GM23338 (cell line): ENCODE measurements around the gene FGD4. TPM values are rescaled to one million over a fixed set of nuclear protein-coding genes. Genes with fewer than 3 reads are reported as not detected.

ENCODE experiments used
- ATAC-seq: fragments of 200-7000 bp; cut with Tn5 transposase; 3 replicates; pipeline ENCODE4 v1.9.1; 2020
- DNase-seq: peaks from one replicate; pipeline ENCODE4 v3.0.0-alpha.2; 2015; ENCODE audit warnings: low spot score
- H2AFZ ChIP-seq: fragments of 200-600 bp; sonication (generic); 2 replicates; pipeline ENCODE4 v1.8.0; 2016; ENCODE audit warnings: antibody characterized with exemption, mild to moderate bottlenecking, moderate library complexity
- H3F3A ChIP-seq: fragments of 200-600 bp; sonication (generic); replicated peaks from 2 replicates; pipeline ENCODE4 v1.8.0; 2017; ENCODE audit warnings: antibody characterized with exemption, mixed run types, low read depth
- H3K27ac ChIP-seq: fragments of 200-600 bp; sonication (generic); 2 replicates; pipeline ENCODE4 v1.6.1; 2016; ENCODE audit warnings: low read depth
- H3K27me3 ChIP-seq: fragments of 200-600 bp; sonication (generic); 2 replicates; pipeline ENCODE4 v1.8.0; 2016; ENCODE audit warnings: mild to moderate bottlenecking, mixed run types, moderate library complexity; ENCODE audit not compliant: insufficient read depth
- H3K36me3 ChIP-seq: fragments of 200-600 bp; sonication (generic); 2 replicates; pipeline ENCODE4 v1.8.0; 2016; ENCODE audit warnings: mild to moderate bottlenecking; ENCODE audit not compliant: insufficient read depth
- H3K4me1 ChIP-seq: fragments of 200-600 bp; sonication (generic); 2 replicates; pipeline ENCODE4 v1.8.0; 2016; ENCODE audit warnings: mild to moderate bottlenecking, moderate library complexity; ENCODE audit not compliant: insufficient read depth
- H3K4me2 ChIP-seq: fragments of 200-600 bp; sonication (generic); 2 replicates; pipeline ENCODE4 v1.7.1; 2017; ENCODE audit warnings: mixed run types
- H3K4me3 ChIP-seq: fragments of 200-600 bp; sonication (generic); 2 replicates; pipeline ENCODE4 v1.6.1; 2016; ENCODE audit warnings: mixed run types
- H3K79me2 ChIP-seq: fragments of 200-600 bp; sonication (generic); replicated peaks from 2 replicates; pipeline ENCODE4 v1.8.0; 2017; ENCODE audit warnings: mild to moderate bottlenecking; ENCODE audit not compliant: insufficient read depth
- H3K9me2 ChIP-seq: fragments of 200-600 bp; sonication (generic); 2 replicates; pipeline ENCODE4 v1.8.0; 2017; ENCODE audit not compliant: insufficient read depth
- H4K20me1 ChIP-seq: fragments of 200-600 bp; sonication (generic); replicated peaks from 2 replicates; pipeline ENCODE4 v1.8.0; 2017; ENCODE audit warnings: mild to moderate bottlenecking; ENCODE audit not compliant: insufficient read depth
- H3K27ac Mint-ChIP-seq: 2 replicates; pipeline ENCODE4 v1.8.0; 2020; ENCODE audit warnings: inconsistent platforms, mild to moderate bottlenecking, moderate library complexity, mixed read lengths
- H3K27me3 Mint-ChIP-seq: 3 replicates; pipeline ENCODE4 v1.8.0; 2022; ENCODE audit warnings: low read depth, mild to moderate bottlenecking, moderate library complexity, mixed read lengths, inconsistent platforms; ENCODE audit not compliant: insufficient read depth, poor library complexity
- H3K36me3 Mint-ChIP-seq: 3 replicates; pipeline ENCODE4 v1.8.0; 2021; ENCODE audit warnings: low read depth, mild to moderate bottlenecking, inconsistent platforms, moderate library complexity, mixed read lengths
- H3K4me1 Mint-ChIP-seq: 3 replicates; pipeline ENCODE4 v1.8.0; 2020; ENCODE audit warnings: mild to moderate bottlenecking, inconsistent platforms, mixed read lengths
- H3K4me3 Mint-ChIP-seq: 3 replicates; pipeline ENCODE4 v1.8.0; 2021; ENCODE audit warnings: moderate library complexity, mild to moderate bottlenecking, inconsistent platforms, mixed read lengths
- H3K9me3 Mint-ChIP-seq: 3 replicates; pipeline ENCODE4 v1.8.0; 2020; ENCODE audit warnings: moderate library complexity, mild to moderate bottlenecking, inconsistent platforms, mixed read lengths
- CREB1 ChIP-seq: fragments of 250-450 bp; sonication (Bioruptor Pico); IDR thresholded peaks from 2 replicates; pipeline ENCODE4 v1.5.0; 2020; ENCODE audit warnings: low read depth, mild to moderate bottlenecking, moderate library complexity
- EZH2 ChIP-seq: fragments of 200-600 bp; sonication (generic); IDR thresholded peaks from one replicate; pipeline ENCODE4 v1.8.0; 2017; ENCODE audit warnings: antibody characterized with exemption, mild to moderate bottlenecking, low read depth; ENCODE audit not compliant: unreplicated experiment
- EZH2phosphoT487 ChIP-seq: fragments of 200-600 bp; sonication (generic); IDR thresholded peaks from one replicate; pipeline ENCODE4 v1.8.1; 2018; ENCODE audit warnings: antibody characterized with exemption; ENCODE audit not compliant: unreplicated experiment
- JUNB ChIP-seq: IDR thresholded peaks from one replicate; pipeline ENCODE4 v1.6.1; 2016; ENCODE audit warnings: antibody characterized with exemption; ENCODE audit not compliant: unreplicated experiment
- POLR2AphosphoS5 ChIP-seq: IDR thresholded peaks from 2 replicates; pipeline ENCODE4 v1.6.1; 2016; ENCODE audit warnings: antibody characterized with exemption, low read depth
- REST ChIP-seq: IDR thresholded peaks from one replicate; pipeline ENCODE4 v1.6.1; 2018; ENCODE audit warnings: antibody characterized with exemption; ENCODE audit not compliant: unreplicated experiment
- STAT1 ChIP-seq: IDR thresholded peaks from one replicate; pipeline ENCODE4 v1.6.1; 2016; ENCODE audit warnings: antibody characterized with exemption; ENCODE audit not compliant: unreplicated experiment
- ZNF114 ChIP-seq: fragments of 250-450 bp; sonication (Bioruptor Pico); IDR thresholded peaks from 2 replicates; pipeline ENCODE4 v1.5.0; 2020; ENCODE audit warnings: mild to moderate bottlenecking, moderate library complexity
- ZNF331 ChIP-seq: fragments of 250-450 bp; sonication (Bioruptor Pico); IDR thresholded peaks from 2 replicates; pipeline ENCODE4 v1.5.0; 2020; ENCODE audit warnings: low read depth, mild to moderate bottlenecking, moderate library complexity
- polyA plus RNA-seq: library from polyadenylated mRNA; unstranded; fragments of >200 nt; fragmentation: Nextera tagmentation; extraction: Ambion mirVana; gene quantifications from 2 replicates; pipeline ENCODE4 v1.2.1, GENCODE V29; 2016
- total RNA-seq: library from RNA; depleted of rRNA; stranded (reverse); fragments of >200 nt; shearing (Covaris generic); gene quantifications from 2 replicates; pipeline ENCODE4 v1.2.3, GENCODE V29; 2014
- TF ChIP-seq, protein P1 (sequence below): IDR thresholded peaks from 2 replicates; pipeline ENCODE4 v1.6.1; 2016; ENCODE audit warnings: antibody characterized with exemption
- TF ChIP-seq, protein P2 (sequence below), 2 experiments: fragments of 200-600 bp in 1 of 2; sonication (generic) in 1 of 2; conservative IDR thresholded peaks; 2 replicates each; pipeline versions ENCODE4 v1.5.1 to v1.6.1; 2016 to 2017; ENCODE audit warnings: antibody characterized with exemption in 2 of 2, low read depth in 2 of 2, mild to moderate bottlenecking in 2 of 2, moderate library complexity in 1 of 2

Gene FGD4
- total and polyA plus RNA-seq, 2 experiments from 2014 or later: 24.3 to 54.3 TPM

DNA sequence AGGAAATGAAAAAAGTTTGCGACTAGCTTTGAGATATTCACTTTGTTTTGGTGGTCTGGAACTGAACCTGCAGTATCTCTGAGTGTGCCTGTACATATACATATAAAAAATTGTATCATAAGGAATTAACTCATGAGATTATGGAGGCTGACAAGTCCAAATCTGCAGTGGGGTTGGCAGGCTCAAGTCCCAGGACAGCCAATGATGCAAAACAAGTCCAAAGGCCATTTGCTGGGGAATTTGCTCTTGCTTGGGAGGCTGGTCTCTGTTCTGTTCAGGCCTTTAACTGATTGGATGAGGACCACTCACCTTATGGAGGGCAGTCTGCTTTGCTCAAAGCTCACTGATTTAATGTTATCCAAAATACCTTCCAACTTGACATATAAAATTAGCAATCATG is 66.8 kb downstream of the FGD4 start (continued):
- TF ChIP-seq, protein P1, sequence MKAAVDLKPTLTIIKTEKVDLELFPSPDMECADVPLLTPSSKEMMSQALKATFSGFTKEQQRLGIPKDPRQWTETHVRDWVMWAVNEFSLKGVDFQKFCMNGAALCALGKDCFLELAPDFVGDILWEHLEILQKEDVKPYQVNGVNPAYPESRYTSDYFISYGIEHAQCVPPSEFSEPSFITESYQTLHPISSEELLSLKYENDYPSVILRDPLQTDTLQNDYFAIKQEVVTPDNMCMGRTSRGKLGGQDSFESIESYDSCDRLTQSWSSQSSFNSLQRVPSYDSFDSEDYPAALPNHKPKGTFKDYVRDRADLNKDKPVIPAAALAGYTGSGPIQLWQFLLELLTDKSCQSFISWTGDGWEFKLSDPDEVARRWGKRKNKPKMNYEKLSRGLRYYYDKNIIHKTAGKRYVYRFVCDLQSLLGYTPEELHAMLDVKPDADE: no peak
- TF ChIP-seq EZH2phosphoT487 (no peak), CREB1 (CRISPR knock-in tag) (no peak), STAT1 (no peak), JUNB (no peak)

GRCh38 chr12:32466986-32467711 is 67.8 kb downstream of the FGD4 start:
- Mint-ChIP-seq H3K27ac (no peak overlapping the region), H3K4me3 (no peak overlapping the region), H3K27me3 (peaks cover 7% of the 10 kb centered on the region), H3K36me3 (peaks cover 50% of the 10 kb centered on the region), H3K4me1 (peaks cover 26% of the 10 kb centered on the region; the same call in 2 of the 3 replicates), H3K9me3 (no peaks in the 10 kb centered on the region; the same call in 2 of the 3 replicates)
- Histone ChIP-seq H3K27ac (0 out of 2 replicates have a peak overlapping the region, but pooled peaks have one; percentile 68), H3K79me2 (peaks cover 99% of the 10 kb centered on the region), H4K20me1 (peaks cover 22% of the 10 kb centered on the region), H3K27me3 (no peaks in the 10 kb centered on the region), H3K4me2 (no peak overlapping the region), H3K9me2 (peaks cover 10% of the 10 kb centered on the region; the same call in 1 of the 2 replicates), H3K4me1 (peaks cover 21% of the 10 kb centered on the region), H3K36me3 (no peaks in the 10 kb centered on the region), H3K4me3 (no peak overlapping the region), H3F3A (0 out of 2 replicates have a peak, but pooled peaks cover 5% of the 10 kb centered on the region), H2AFZ (no peak overlapping the region)
- no peak for DNase-seq
- ATAC-seq: no peak
- TF ChIP-seq, protein P1: no peak
- TF ChIP-seq, protein P2, sequence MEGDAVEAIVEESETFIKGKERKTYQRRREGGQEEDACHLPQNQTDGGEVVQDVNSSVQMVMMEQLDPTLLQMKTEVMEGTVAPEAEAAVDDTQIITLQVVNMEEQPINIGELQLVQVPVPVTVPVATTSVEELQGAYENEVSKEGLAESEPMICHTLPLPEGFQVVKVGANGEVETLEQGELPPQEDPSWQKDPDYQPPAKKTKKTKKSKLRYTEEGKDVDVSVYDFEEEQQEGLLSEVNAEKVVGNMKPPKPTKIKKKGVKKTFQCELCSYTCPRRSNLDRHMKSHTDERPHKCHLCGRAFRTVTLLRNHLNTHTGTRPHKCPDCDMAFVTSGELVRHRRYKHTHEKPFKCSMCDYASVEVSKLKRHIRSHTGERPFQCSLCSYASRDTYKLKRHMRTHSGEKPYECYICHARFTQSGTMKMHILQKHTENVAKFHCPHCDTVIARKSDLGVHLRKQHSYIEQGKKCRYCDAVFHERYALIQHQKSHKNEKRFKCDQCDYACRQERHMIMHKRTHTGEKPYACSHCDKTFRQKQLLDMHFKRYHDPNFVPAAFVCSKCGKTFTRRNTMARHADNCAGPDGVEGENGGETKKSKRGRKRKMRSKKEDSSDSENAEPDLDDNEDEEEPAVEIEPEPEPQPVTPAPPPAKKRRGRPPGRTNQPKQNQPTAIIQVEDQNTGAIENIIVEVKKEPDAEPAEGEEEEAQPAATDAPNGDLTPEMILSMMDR (conservative IDR thresholded peaks at IDR 0.05; ENCODE audit: low read depth in 2 of 2): no peak
- TF ChIP-seq POLR2AphosphoS5 (no peak), ZNF331 (CRISPR knock-in tag) (no peak), ZNF114 (CRISPR knock-in tag) (no peak), REST (no peak), EZH2phosphoT487 (no peak), JUNB (no peak), EZH2 (no peak)
